Fibroblast of gingiva (primary cell): ENCODE results near the gene SRP68.
"Not testable (repeated sequence)": the region's sequence is repeated elsewhere in the genome, so short reads cannot be mapped to it uniquely, and the experiment has no call there.

ENCODE experiments used
- DNase-seq: peaks from one replicate; pipeline ENCODE4 v3.0.0-alpha.2; 2011; ENCODE audit warnings: low read depth

The SRP68 gene

GRCh38 chr17:76089680-76090516 is 17.6 kb upstream of the SRP68 start:
- DNase-seq: no peak

GRCh38 chr17:76088868-76089576 is 16.7 kb upstream of the SRP68 start:
- DNase-seq: no peak

DNA sequence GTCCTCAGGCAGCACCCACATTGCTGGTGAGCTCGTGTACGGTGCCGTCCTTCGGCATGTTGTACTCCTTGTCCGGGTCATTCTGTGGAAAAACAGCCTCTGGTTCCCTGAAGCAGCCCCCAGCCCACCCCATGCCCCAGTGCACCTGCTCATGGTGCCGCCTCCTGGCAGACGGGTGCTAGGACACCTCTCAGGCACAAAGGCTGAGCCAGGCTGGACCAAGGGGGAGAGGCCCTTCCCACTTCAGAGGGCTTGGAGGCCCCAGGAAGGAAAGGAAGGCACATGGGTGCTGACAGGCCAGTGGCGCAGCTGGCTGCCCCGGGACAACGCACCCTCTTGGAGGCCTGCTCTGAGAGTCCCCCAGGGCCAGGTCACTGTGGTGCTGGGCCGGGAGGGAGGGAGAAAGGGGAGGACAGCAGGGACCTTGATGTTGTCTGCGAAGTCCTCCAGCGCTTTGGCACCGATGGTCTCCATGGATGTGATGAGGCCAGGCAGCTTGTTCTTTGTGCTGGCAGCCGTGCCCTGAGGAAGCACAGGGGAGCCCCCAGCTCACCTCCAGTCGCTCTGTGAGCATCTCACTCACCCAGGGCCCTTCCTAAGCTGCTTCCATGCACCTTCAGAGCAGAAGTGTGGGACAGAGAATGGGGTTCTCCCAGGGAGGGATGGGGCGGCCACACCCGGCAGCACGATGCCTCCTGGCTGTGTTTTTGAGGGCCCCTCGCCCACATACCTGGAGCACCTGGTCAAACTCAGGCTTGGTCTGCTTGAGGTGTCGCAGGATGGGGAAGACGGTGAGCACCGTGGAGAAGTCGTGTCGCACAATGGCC is 15.9 kb upstream of the SRP68 start:
- DNase-seq: no peak

DNA sequence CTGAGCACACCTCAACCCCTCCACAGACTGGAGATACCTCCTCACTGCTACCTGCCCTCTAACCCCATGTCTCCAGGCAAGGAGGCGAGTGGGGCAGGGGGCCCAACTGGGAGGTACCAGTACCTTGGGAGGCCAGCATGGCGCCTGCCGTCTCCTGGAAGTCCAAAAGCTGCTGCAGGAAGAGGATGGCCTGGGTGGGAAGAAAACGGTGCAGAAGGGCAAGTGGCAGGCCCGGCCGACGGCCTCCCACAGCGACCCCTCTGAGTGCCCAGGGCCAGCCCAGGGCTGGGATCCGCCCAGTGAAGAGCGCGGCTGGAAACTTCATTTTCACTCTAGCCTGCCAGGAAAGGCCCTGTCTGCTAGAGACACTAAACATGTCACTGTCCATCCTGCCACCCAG is 15.2 kb upstream of the SRP68 start:
- DNase-seq: no peak

GRCh38 chr17:76086384-76086783 is 14.1 kb upstream of the SRP68 start:
- no peak for DNase-seq

- no peak for DNase-seq
These were observed 13.5 kb upstream of the SRP68 start for GRCh38 chr17:76085731-76086366.

DNA sequence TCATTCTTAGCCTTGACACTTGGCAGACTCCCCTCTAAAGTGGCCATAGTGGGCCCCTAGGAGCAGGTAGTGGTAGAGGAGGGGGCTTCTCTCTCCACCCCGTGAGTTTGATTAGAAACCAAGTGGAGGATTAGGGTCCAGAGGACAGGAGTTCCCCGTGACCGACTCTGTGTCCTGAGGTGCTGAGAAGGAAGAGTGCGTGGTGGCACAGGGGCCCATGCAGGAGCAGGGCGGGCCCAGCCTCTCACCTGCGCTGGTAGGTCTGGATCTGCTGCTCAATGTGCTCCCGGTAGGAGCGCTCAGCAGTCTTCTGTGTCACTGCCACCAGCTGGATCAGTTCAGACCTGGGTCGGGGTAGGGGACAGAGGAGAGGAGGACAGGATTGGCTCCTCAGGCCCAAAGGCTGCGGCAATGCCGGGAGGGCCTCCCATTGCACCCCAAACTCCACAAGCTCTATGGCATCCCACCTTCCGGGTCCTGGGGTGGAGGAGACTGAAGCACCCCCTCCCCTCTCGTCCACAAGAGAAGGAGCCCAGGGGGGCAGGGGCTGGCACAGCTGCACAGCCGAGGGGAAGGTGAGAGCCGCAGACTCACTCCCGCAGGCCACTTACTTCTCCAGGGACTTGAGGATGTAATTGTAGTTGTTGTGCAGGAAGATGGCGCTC is 12.9 kb upstream of the SRP68 start:
- DNase-seq: no peak

DNA sequence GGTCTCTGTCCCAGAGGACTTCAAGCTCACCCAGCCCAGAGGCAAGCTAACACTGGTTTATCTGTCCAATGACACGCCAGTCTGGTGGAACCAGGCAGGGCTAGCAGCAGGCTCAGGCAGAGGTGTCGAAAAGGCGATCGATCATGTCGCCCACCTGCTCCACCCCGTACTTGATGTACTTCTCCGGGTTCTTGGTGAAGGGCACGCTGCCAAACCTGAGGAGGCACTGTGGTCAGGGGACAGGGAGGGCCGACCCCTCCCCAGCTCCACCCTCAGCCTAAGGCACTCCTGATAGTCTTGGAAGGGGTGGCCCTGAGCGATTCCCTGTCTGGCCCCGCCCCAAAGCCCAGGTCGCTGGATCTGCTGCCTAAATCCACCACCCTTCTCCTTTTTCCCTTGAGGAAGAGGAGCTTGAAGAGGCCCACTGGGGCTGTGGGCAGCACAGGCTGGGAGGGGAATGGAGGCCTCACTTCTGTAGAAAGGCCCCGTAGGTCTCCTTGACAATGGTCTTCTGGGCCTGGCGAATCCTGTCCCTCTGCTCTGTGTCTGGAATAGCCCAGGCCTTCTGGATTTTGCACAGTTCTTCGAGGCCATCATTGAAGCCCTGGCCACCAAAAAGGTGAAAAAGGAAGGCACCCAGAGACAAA is 11.3 kb upstream of the SRP68 start:
- no peak for DNase-seq

DNA sequence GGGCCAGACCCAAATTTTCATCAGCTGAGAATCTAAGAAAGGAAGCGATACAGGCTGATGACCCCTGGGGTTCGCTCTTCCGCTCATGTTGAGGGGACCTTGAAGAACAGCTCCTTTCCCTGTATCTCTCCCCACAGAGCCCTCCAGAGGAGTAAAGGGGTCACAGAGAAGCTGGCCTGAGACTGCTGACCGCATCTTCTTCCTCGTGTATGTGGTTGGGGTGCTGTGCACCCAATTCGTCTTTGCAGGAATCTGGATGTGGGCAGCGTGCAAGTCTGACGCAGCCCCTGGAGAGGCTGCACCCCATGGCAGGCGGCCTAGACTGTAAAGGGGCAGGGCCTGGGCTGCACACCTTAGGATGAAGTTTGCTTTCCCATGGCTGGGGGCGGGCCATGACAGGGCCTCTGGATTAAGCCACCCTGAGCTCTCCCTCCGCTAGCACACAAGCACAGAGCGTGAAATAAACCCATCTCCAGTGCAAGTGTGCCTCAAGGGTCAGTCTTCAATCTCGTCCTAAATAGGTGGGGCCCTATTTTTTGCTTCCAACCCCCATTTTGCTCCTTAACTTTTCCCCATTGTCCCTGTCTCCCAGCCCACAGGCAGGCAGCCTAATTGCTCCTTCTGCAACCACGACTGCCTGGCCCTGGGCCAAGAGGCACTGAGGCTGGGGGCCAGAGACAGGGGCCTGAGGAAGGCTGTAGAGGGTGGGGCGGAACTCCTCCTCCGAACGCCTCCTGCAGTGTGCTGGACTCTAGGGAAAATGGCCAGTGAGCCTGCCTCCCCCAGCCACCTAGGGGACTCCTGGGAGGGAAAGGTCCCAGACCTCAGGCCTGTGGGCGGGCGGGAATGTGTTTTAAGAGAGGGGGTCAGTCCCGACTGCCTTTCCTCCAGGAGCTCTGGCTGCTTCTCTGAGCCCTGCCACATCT is 10.3 kb upstream of the SRP68 start:
- no peak for DNase-seq

- DNase-seq: no peak
These were observed 9.2 kb upstream of the SRP68 start for GRCh38 chr17:76081295-76082210.

- no peak for DNase-seq
These were observed 8.5 kb upstream of the SRP68 start for GRCh38 chr17:76080768-76081287.

DNA sequence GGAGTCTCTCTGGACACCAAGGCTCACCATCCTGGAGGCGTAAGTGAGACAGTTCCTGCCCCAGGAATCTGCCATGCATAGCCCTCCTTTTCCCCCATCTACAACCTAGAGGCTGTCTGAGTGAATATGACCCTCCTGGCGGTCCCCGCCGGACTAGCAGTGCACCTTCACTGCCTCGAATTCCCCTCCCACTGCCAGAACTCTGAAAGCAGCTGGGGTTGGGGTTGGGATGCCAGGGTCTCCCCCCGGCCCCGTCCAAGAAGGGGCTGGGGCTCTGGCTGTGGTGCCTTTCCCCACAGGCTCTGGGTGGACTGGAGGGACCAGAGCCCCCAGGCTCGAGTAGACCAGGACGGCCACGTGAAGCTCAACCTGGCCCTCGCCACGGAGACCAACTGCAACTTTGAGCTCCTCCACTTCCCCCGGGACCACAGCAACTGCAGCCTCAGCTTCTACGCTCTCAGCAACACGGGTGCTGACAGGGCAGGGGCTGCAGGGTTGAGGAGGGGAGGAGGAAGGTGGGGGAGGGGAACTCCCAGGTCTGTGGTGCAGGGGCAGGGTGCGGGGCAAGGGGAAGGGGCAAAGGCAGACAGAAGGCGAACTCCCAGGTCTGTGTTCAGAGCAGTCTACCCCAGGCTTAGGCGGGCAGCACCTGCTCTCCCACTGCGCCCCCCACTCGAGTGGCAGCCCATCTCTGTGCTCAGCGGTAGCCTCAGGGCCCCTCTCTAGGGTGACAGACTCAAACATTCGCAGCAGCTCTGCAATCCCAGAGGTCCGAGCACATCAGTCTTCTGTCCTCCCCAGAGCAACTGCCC is 7.8 kb upstream of the SRP68 start:
- DNase-seq: no peak

GRCh38 chr17:76079535-76079955 is 7.2 kb upstream of the SRP68 start:
- no peak for DNase-seq

- DNase-seq: no peak
These were observed 6.7 kb upstream of the SRP68 start, which contains the start of gene ZACN for GRCh38 chr17:76078860-76079534. ZACN (plus strand) TSS chr17:76079182; CDS start chr17:76079265, 83 bp downstream.

GRCh38 chr17:76078370-76078769 is 6.1 kb upstream of the SRP68 start:
- not testable (repeated sequence) for DNase-seq

GRCh38 chr17:76077584-76078110 is 5.3 kb upstream of the SRP68 start:
- no peak for DNase-seq
